Measurements from ENCODE around the gene CCDC74A.
"Not testable (repeated sequence)": the region's sequence is repeated elsewhere in the genome, so short reads cannot be mapped to it uniquely, and the experiment has no call there.

Gene CCDC74A

DNA sequence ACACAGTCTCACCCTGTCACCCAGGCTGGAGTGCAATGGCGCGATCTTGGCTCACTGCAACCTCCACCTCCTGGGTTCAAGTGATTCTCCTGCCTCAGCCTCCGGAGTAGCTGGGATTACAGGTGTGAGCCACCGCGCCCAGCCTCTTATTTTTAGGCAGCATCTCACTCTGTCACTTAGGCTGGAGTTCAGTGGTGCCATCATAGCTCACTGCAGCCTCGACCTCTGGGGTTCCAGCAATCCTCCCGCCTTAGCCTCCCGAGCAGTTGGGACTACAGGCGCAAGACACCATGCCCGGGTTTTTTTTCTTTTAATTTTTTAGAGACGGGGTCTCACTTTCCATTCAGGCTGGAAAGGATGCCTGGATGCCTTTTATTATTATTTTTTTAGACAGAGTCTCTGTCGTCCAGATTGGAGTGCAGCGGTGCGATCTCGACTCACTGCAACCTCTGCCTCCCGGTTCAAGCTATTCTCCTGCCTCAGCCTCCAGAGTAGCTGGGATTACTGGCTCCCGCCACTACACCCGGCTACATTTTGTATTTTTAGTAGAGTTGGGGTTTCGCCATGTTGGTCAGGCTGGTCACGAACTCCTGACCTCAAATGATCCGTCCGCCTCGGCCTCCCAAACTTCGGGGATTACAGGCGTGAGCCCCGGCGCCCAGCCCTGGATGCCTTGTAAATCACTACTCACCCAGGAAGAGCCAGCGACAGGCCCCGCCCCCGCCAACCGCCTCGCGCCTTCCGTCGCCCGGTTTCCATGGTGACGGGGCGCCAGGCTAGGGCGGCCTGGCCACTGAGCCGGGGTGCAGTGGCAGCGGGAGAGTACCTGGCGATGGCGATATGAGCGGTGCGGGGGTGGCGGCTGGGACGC lies at the start of gene CCDC74A:
Gene CCDC74A, plus strand, starts transcription at position 758 of the 871 bp plus-strand sequence. Its CDS starts 83 bp downstream, at position 841.
- DNase-seq (ENCODE audit: insufficient read length, low spot score), result not testable (repeated sequence)
- peak; percentile 90 for FAIRE-seq

GRCh38 chr2:131478074-131478849 lies 49.4 kb upstream of the CCDC74A start:
- not testable (repeated sequence) for DNase-seq (ENCODE audit: insufficient read length, low spot score); FAIRE-seq

GRCh38 chr2:131478850-131479461 lies 48.7 kb upstream of the CCDC74A start:
- FAIRE-seq; DNase-seq (ENCODE audit: insufficient read length, low spot score): not testable (repeated sequence)

- FAIRE-seq; DNase-seq (ENCODE audit: insufficient read length, low spot score): not testable (repeated sequence)
These were observed 47.3 kb upstream of the CCDC74A start for GRCh38 chr2:131480351-131480750.

- FAIRE-seq; DNase-seq (ENCODE audit: insufficient read length, low spot score): not testable (repeated sequence)
These were observed 45.1 kb upstream of the CCDC74A start for GRCh38 chr2:131482506-131483155.

DNA sequence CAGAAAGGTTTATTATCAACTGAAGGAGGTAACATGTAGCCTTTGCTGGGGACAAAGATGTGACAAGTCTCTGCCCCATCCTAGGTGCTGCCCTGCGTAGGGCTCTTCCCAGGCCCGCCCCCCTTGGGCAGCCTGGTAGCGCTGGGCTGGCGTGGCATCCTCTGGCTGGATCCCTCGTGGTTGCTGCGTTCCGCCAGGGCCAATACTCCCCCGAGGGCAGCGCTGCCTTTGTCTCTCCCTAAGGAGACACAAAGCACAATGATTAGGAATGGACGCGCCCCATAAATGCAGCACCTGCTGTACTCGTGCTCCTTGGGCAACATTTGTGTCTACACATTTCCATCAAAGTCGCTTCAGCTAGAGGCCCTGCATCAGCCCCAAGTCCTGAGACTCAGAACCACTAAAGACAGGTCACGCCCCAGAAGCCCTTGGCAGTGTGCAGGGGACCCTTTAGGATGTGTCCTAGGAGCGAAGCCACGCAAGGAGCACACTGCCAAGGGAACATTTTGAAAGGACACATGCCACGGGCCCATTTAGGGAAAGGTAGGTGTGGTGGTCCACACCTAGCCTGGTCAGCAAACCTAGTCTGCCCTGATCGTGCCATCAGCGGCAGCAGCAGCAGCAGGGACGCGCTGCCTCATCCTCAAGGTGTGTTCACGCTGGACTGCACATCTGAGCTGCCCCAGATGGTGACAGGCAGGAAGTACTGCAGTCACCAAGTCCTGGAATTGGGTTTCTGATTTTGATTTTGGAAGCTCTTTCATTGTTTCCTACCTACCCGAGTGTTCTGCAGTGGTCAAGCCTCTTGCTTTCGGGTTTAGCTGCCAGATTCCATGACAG lies 43.5 kb upstream of the CCDC74A start:
- FAIRE-seq; DNase-seq (ENCODE audit: insufficient read length, low spot score): not testable (repeated sequence)

DNA sequence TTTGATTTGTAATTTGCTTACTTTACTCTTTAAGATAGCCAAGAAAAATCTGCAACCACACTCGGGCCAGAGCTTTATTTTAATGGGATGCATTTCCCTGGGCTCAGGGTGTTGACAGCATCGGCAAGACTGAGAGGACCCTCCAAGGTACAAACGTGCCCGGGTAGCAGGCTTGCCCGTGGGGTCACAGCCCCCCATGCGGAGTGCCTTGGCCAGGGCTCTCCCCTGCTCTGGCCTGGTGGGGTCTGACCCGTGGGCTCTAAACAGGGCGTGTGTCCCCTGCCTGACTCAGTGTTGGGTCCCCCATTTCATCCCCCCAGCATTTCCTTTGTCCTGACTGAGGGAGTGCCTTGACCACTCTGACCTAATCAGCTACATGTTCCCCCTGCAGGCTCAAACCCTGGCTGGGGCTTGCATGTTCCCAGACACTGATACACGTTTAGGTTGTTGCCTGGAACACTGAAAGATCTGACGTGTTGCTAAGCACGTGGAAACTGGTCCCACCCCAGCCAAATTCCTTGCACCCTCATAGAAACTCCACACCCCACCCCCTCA lies 42.7 kb upstream of the CCDC74A start:
- DNase-seq (ENCODE audit: insufficient read length, low spot score); FAIRE-seq: not testable (repeated sequence)

- not testable (repeated sequence) for DNase-seq (ENCODE audit: insufficient read length, low spot score); FAIRE-seq
These were observed 41.3 kb upstream of the CCDC74A start for GRCh38 chr2:131486201-131486902.

GRCh38 chr2:131488306-131489205 lies 39.1 kb upstream of the CCDC74A start:
- DNase-seq (ENCODE audit: insufficient read length, low spot score) (no peak), FAIRE-seq (no peak)

DNA sequence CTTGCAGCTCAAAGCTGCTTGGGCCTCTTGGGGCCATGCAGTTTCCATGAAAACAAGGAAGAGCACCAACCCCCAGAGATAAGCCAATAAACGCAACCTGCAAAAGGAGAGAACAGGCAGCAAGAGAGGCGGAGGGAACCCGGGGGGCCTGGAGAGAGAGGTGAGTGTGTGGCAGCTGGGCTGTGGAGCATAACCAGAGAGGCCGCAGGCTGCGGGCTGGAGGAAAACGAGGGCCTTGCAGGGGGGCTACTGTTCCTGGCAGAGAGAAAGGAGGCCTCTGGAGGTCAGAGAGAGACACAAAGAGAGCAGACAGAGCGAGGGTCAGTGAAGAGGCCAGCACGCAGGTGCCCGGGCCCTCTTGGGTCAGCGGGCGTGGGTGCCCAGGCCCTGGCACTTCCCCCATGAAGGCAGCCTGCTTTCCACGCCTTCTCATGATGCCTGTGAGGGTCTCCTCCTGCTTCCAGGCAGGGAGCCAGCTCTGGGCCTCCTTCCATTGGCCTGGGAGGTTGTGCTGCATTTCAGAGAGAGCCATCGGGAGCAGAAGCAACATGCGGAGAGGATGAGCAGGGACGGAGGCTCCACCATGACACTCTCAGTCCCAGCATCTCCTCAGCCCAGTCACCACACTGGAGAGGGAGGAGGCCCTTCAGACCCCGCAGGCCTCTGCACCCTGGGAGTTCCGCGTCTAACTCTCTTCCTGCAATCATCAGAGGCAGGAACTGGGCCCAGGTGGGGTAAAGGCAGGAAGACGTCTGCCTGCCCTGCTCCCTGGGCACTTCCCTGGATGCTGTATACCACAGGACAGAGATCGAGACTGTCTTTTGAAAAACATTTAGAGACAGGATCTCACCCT lies 36.8 kb upstream of the CCDC74A start:
- not testable (repeated sequence) for FAIRE-seq; DNase-seq (ENCODE audit: insufficient read length, low spot score)

DNA sequence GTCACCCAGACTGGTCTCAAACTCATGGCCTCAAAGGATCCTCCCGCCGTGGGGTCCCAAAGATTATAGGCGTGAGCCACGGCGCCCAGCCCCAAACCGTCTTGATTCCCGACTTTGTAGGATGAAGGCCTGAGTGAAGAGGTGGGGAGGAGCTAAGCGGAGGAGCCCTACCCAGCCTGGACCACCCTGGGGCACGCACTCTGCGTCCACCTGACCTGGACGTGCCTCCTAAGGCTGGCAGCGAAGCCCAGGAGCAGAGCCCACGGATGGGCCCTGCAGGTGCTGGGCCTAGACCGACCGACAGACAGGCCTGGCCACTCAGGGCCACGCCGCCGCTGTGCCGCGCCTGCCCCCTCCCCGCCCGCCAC lies 36.2 kb upstream of the CCDC74A start:
- not testable (repeated sequence) for DNase-seq (ENCODE audit: insufficient read length, low spot score)

DNA sequence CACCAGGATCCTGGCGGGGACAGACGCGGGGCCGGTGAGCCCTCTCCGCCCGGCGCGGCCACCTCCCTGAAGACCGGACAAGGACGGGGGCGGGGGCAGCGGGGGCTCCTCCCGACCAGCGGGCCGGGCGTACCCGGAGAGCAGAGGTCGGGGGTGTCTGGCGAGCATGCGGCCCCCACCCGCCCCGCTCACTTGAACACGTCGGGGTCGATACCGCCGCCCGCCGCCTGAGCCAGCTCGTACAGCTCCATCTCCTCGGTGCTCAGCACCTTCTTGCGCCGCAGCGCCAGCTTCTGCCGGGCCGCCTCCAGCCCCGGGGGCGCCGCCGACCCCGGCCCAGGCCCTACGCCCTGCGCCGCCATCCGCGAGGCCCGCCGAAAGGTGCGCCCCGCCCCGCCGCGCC lies 35.7 kb upstream of the CCDC74A start, which contains the start of gene MZT2A:
Gene MZT2A, minus strand, starts transcription at position 383 of the 403 bp plus-strand sequence. Its CDS starts 21 bp downstream, at position 362.
- FAIRE-seq; DNase-seq (ENCODE audit: insufficient read length, low spot score): not testable (repeated sequence)

More for the DNA sequence above, 36.2 kb upstream of the CCDC74A start:
- peak; percentile 92 for FAIRE-seq

DNA sequence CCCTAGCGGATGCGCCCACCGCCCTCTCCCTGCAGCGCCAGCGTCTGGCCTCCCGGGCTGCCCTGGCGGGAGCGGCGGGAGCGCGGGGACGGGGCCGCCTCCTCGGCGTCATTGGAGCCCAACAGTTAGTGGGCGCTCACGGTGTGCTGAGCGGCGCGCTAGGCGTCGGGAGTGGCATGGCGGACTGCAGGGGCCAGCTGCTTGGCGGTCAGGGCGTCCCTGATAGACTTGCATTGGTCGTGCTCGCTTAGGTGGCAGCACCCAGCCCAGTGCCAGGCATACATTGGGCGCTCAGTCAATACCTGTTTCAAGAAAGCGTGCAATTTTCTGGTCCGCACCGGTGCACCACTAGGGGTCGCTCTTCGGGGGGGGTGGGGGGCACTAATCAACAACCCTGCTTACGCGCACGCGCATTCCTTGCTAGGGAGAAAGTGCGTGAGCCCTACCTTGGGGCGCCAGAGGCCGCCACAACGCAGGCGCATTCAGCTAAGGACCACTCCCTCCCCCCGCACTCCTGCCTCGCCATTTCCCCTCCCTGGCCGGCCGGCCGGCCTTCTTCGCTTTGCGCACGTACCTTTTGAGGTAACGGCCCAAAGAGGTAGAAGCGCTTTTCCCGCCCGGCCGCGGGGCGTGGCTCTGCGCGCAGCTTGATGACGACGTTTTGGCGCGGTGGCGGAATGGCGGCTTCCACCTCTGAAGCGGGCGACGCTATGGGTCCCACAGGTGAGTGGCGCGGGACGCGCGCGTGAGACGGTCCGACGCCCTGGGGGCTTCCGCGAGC lies 35.1 kb upstream of the CCDC74A start:
- no peak for FAIRE-seq
- DNase-seq (ENCODE audit: insufficient read length, low spot score), result peak; percentile 95

- DNase-seq (ENCODE audit: insufficient read length, low spot score), result no peak
- no peak for FAIRE-seq
These were observed 34.3 kb upstream of the CCDC74A start for GRCh38 chr2:131493199-131493968.

DNA sequence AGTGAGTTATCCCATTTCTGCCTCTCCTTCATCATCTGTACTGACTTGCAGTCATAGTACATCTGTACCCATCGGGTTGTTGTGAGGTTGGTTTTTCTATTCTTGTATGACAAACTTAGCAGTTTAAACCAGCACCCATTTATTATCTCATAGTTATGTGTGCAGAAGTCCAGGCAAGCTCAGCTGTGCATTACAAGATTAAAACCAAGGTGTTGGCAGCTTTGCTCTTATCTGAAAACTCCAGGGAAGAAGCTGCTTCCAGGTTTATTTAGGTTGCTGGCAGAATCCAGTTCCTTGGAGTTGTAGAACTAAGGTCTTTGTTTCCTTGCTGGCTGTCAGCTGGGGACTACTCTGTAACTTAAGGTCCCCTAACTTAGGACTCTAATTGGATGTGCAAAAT lies 32.2 kb upstream of the CCDC74A start:
- DNase-seq (ENCODE audit: insufficient read length, low spot score); FAIRE-seq: not testable (repeated sequence)

Measured in HTR-8/SVneo (cell line).